HG03442 (cell line): ENCODE data around the gene CD40LG.

Experiments
- ATAC-seq: cut with Tn5 transposase; IDR thresholded peaks from one replicate; pipeline ENCODE4 v1.9.1; 2021; ENCODE audit warnings: mild to moderate bottlenecking, moderate library complexity; ENCODE audit not compliant: unreplicated experiment

Gene CD40LG

GRCh38 chrX:136646602-136647239 lies 1.2 kb upstream of the CD40LG start:
- no peak for ATAC-seq

GRCh38 chrX:136650811-136651210 lies 2.9 kb downstream of the CD40LG start:
- ATAC-seq: no peak

- ATAC-seq: no peak
Observed at GRCh38 chrX:136652822-136653723, 5.1 kb downstream of the CD40LG start.

- no peak for ATAC-seq
Observed at GRCh38 chrX:136656361-136656964, 8.5 kb downstream of the CD40LG start.

- ATAC-seq: peak; percentile 47
Observed at GRCh38 chrX:136658151-136658550, 10.2 kb downstream of the CD40LG start.

- ATAC-seq: no peak
Observed at GRCh38 chrX:136659174-136659573, 11.2 kb downstream of the CD40LG start.

GRCh38 chrX:136660896-136661295 lies 12.9 kb downstream of the CD40LG start:
- no peak for ATAC-seq

GRCh38 chrX:136662104-136662503 lies 14.1 kb downstream of the CD40LG start:
- ATAC-seq: no peak

- ATAC-seq: no peak
Observed at GRCh38 chrX:136662976-136663375, 15.0 kb downstream of the CD40LG start.

- ATAC-seq: peak; percentile 73
Observed at GRCh38 chrX:136665258-136665900, 17.4 kb downstream of the CD40LG start.

- no peak for ATAC-seq
Observed at GRCh38 chrX:136666088-136666487, 18.1 kb downstream of the CD40LG start.

GRCh38 chrX:136667446-136668168 lies 19.6 kb downstream of the CD40LG start:
- no peak for ATAC-seq

- ATAC-seq: no peak
Observed at GRCh38 chrX:136671006-136671610, 23.1 kb downstream of the CD40LG start.

- ATAC-seq: no peak
Observed at GRCh38 chrX:136674270-136674985, 26.5 kb downstream of the CD40LG start.

- ATAC-seq: no peak
Observed at GRCh38 chrX:136679531-136679930, 31.6 kb downstream of the CD40LG start.

- no peak for ATAC-seq
Observed at GRCh38 chrX:136684120-136684519, 36.2 kb downstream of the CD40LG start.

GRCh38 chrX:136687457-136687856 lies 39.5 kb downstream of the CD40LG start:
- no peak for ATAC-seq

GRCh38 chrX:136689436-136689835 lies 41.5 kb downstream of the CD40LG start:
- ATAC-seq: no peak

- no peak for ATAC-seq
Observed at GRCh38 chrX:136691028-136691809, 43.3 kb downstream of the CD40LG start.
